ENCODE data around the gene GTPBP3. TPM values are rescaled to one million over a fixed set of nuclear protein-coding genes. Genes with fewer than 3 reads are reported as not detected.

Gene GTPBP3
- total and polyA plus RNA-seq, 9 of the 15 experiments (the other 6 are each of a cell fraction or from before 2014, with no cell fraction given) = 4.9 to 124 (median 22.6) TPM

DNA sequence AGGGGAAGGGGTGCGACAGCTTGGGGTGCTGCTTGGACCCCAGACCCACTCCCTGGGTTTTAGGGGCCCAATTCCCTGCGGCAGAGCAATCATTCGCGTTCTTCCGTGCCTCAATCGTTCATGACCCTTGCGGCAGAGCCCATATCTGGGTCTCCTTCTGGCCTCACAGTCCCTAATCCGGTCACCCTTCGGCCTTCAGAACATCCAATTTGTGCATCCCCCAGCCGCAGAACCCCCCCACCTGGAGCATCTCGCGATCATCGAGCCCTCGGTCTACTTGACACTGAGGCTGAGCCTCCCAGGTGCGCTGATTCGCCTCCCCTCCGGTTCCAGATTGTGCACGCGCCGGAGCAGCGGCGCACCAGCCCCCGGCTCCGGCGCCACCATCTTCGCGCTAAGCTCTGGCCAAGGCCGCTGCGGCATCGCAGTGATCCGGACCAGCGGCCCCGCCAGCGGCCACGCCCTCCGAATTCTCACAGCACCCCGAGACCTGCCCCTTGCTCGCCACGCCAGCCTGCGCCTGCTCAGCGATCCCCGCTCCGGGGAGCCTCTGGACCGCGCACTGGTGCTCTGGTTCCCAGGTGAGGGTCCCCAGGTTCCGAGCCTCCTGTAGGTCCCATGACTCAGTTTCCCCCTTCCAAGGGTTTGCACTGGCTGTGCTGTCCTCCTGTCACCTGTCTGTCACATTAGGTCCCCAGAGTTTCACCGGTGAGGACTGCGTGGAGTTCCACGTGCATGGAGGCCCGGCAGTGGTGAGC, 501 bp downstream of the GTPBP3 start (continued):
- TF ChIP-seq GABPA (tag; conservative IDR thresholded peaks at IDR 0.05; ENCODE audit: low read depth) (no peak), FOXM1 (IDR thresholded peaks at IDR 0.05; ENCODE audit: low read depth) (no peak), FOXM1 (CRISPR knock-in tag; IDR thresholded peaks at IDR 0.05; ENCODE audit: low read depth) (no peak; the same call in 1 of the 2 replicates), MXI1 (IDR thresholded peaks at IDR 0.05; ENCODE audit: low read depth, low read length) (0 out of 2 replicates have a peak, but pooled peaks have one; percentile 14), ZNF121 (CRISPR knock-in tag; conservative IDR thresholded peaks at IDR 0.05) (no peak), NFYB (IDR thresholded peaks at IDR 0.05; ENCODE audit: extremely low read depth, insufficient read length) (no peak), MYC (IDR thresholded peaks at IDR 0.05; ENCODE audit: low read depth, low read length) (no peak), MYC (CRISPR knock-in tag; IDR thresholded peaks at IDR 0.05; ENCODE audit: borderline replicate concordance, low read depth) (peak; percentile 74; the same call in 1 of the 2 replicates), ESRRA (IDR thresholded peaks at IDR 0.05; ENCODE audit: borderline replicate concordance, low read depth) (0 out of 2 replicates have a peak, but pooled peaks have one; percentile 9), ZNF79 (CRISPR knock-in tag; IDR thresholded peaks at IDR 0.05; ENCODE audit: low read depth) (no peak), CBX8 (IDR thresholded peaks at IDR 0.05; ENCODE audit: borderline replicate concordance, extremely low read depth, low read depth, low read length, poor library complexity, severe bottlenecking) (no peak), HMGN3 (IDR thresholded peaks at IDR 0.05; ENCODE audit: borderline replicate concordance, extremely low read depth, insufficient read length, low read depth, low read length) (peak; percentile 86), FUS (optimal IDR thresholded peaks at IDR 0.05; ENCODE audit: low read depth, low read length) (no peak), SMARCB1 (IDR thresholded peaks at IDR 0.05; ENCODE audit: insufficient read length, low read depth) (no peak), BDP1 (IDR thresholded peaks at IDR 0.05; ENCODE audit: insufficient read depth, insufficient read length) (no peak), NRF1 (conservative IDR thresholded peaks at IDR 0.05 in 1 of 2, IDR thresholded peaks at IDR 0.05 in 1 of 2) (peak; percentile 85 to 87), BRF1 (IDR thresholded peaks at IDR 0.05; ENCODE audit: borderline replicate concordance, extremely low read depth, insufficient read length) (no peak), KLF10 (CRISPR knock-in tag; IDR thresholded peaks at IDR 0.05) (no peak)
- TF ChIP-seq, protein P1, sequence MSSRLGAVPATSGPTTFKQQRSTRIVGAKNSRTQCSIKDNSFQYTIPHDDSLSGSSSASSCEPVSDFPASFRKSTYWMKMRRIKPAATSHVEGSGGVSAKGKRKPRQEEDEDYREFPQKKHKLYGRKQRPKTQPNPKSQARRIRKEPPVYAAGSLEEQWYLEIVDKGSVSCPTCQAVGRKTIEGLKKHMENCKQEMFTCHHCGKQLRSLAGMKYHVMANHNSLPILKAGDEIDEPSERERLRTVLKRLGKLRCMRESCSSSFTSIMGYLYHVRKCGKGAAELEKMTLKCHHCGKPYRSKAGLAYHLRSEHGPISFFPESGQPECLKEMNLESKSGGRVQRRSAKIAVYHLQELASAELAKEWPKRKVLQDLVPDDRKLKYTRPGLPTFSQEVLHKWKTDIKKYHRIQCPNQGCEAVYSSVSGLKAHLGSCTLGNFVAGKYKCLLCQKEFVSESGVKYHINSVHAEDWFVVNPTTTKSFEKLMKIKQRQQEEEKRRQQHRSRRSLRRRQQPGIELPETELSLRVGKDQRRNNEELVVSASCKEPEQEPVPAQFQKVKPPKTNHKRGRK (tag; IDR thresholded peaks at IDR 0.05) = no peak
- TF ChIP-seq, protein P2, sequence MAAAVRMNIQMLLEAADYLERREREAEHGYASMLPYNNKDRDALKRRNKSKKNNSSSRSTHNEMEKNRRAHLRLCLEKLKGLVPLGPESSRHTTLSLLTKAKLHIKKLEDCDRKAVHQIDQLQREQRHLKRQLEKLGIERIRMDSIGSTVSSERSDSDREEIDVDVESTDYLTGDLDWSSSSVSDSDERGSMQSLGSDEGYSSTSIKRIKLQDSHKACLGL (CRISPR knock-in tag; IDR thresholded peaks at IDR 0.05; ENCODE audit: borderline replicate concordance, poor library complexity, severe bottlenecking) = no peak
- TF ChIP-seq, protein P3, sequence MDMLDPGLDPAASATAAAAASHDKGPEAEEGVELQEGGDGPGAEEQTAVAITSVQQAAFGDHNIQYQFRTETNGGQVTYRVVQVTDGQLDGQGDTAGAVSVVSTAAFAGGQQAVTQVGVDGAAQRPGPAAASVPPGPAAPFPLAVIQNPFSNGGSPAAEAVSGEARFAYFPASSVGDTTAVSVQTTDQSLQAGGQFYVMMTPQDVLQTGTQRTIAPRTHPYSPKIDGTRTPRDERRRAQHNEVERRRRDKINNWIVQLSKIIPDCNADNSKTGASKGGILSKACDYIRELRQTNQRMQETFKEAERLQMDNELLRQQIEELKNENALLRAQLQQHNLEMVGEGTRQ (CRISPR knock-in tag; IDR thresholded peaks at IDR 0.05) = no peak; the same call in 1 of the 2 replicates
- TF ChIP-seq, protein P4, sequence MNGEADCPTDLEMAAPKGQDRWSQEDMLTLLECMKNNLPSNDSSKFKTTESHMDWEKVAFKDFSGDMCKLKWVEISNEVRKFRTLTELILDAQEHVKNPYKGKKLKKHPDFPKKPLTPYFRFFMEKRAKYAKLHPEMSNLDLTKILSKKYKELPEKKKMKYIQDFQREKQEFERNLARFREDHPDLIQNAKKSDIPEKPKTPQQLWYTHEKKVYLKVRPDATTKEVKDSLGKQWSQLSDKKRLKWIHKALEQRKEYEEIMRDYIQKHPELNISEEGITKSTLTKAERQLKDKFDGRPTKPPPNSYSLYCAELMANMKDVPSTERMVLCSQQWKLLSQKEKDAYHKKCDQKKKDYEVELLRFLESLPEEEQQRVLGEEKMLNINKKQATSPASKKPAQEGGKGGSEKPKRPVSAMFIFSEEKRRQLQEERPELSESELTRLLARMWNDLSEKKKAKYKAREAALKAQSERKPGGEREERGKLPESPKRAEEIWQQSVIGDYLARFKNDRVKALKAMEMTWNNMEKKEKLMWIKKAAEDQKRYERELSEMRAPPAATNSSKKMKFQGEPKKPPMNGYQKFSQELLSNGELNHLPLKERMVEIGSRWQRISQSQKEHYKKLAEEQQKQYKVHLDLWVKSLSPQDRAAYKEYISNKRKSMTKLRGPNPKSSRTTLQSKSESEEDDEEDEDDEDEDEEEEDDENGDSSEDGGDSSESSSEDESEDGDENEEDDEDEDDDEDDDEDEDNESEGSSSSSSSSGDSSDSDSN (IDR thresholded peaks at IDR 0.05; ENCODE audit: borderline replicate concordance in 1 of 2, low read depth in 2 of 2, low read length in 2 of 2) = peak; percentile 33 to 87; a peak in 2 of 4 replicates
